ENCODE data around the gene RAB1B.

GRCh38 chr11:66325263-66325671 is 56.8 kb downstream of the RAB1B start:
- no peak for TF ChIP-seq CTCF (IDR thresholded peaks at IDR 0.05 in 4 of 5, conservative IDR thresholded peaks at IDR 0.05 in 1 of 5)
- no peak for TF ChIP-seq POLR2A (IDR thresholded peaks at IDR 0.05)
